Measurements from ENCODE around the gene KATNBL1. TPM values are rescaled to one million over a fixed set of nuclear protein-coding genes. Genes with fewer than 3 reads are reported as not detected.

Gene KATNBL1
- total RNA-seq, 1 experiment from 2014 or later, result 25.9 TPM

- Histone ChIP-seq H3K36me3 (ENCODE audit: control insufficient read depth, insufficient read depth, low read length) (no peaks in the 10 kb centered on the region), H3K4me3 (ENCODE audit: low read depth, low read length) (no peak overlapping the region), H3K27me3 (replicated peaks; ENCODE audit: control insufficient read depth, insufficient read depth, low read length) (no peaks in the 10 kb centered on the region), H3K9me3 (no peaks in the 10 kb centered on the region), H3K4me1 (no peaks in the 10 kb centered on the region)
- intact Hi-C loops (cut with micrococcal nuclease; ENCODE audit: unreplicated experiment), result no loop called here
- Mint-ChIP-seq H3K27ac (ENCODE audit: unreplicated experiment) (no peak overlapping the region), H3K36me3 (ENCODE audit: insufficient read depth, unreplicated experiment) (no peaks in the 10 kb centered on the region), H3K4me3 (ENCODE audit: unreplicated experiment) (no peak overlapping the region), H3K4me1 (ENCODE audit: low read depth, unreplicated experiment) (peaks cover 1% of the 10 kb centered on the region), H3K9me3 (ENCODE audit: unreplicated experiment) (no peaks in the 10 kb centered on the region), H3K27me3 (ENCODE audit: insufficient read depth, unreplicated experiment) (no peaks in the 10 kb centered on the region)
- DNase-seq, result no peak
- POLR2A ChIA-PET, result no interaction called here
- no peak for TF ChIP-seq CTCF (IDR thresholded peaks at IDR 0.05; ENCODE audit: insufficient read depth in 1 of 2, low read depth in 1 of 2, low read length in 1 of 2, severe bottlenecking in 1 of 2, unreplicated experiment in 1 of 2)
- CTCF ChIA-PET, result no interaction called here
- no TSS peak for BruUV-seq (replicated peaks)
Observed at GRCh38 chr15:34116620-34117019, 93.3 kb downstream of the KATNBL1 start.

GRCh38 chr15:34114739-34115138 is 95.2 kb downstream of the KATNBL1 start:
- H3K27me3 ChIP-seq (replicated peaks; ENCODE audit: control insufficient read depth, insufficient read depth, low read length), result no peaks in the 10 kb centered on the region
- ChIA-PET CTCF (no interaction called here), POLR2A (no interaction called here)
- no peaks in the 10 kb centered on the region for H3K4me1 Mint-ChIP-seq (ENCODE audit: low read depth, unreplicated experiment)
- TF ChIP-seq CTCF (IDR thresholded peaks at IDR 0.05; ENCODE audit: insufficient read depth in 1 of 2, low read depth in 1 of 2, low read length in 1 of 2, severe bottlenecking in 1 of 2, unreplicated experiment in 1 of 2), result no peak
- no peak overlapping the region for H3K4me3 Mint-ChIP-seq (ENCODE audit: unreplicated experiment)
- no peaks in the 10 kb centered on the region for H3K36me3 ChIP-seq (ENCODE audit: control insufficient read depth, insufficient read depth, low read length)
- H3K9me3 Mint-ChIP-seq (ENCODE audit: unreplicated experiment), result no peaks in the 10 kb centered on the region
- H3K27ac Mint-ChIP-seq (ENCODE audit: unreplicated experiment), result no peak overlapping the region
- no peaks in the 10 kb centered on the region for H3K9me3 ChIP-seq
- no peaks in the 10 kb centered on the region for H3K36me3 Mint-ChIP-seq (ENCODE audit: insufficient read depth, unreplicated experiment)
- H3K4me3 ChIP-seq (ENCODE audit: low read depth, low read length), result no peak overlapping the region
- DNase-seq, result no peak
- intact Hi-C loops (cut with micrococcal nuclease; ENCODE audit: unreplicated experiment), result no loop called here
- H3K27me3 Mint-ChIP-seq (ENCODE audit: insufficient read depth, unreplicated experiment), result no peaks in the 10 kb centered on the region
- no peaks in the 10 kb centered on the region for H3K4me1 ChIP-seq
- no TSS peak for BruUV-seq (replicated peaks)

- H3K27me3 ChIP-seq (replicated peaks; ENCODE audit: control insufficient read depth, insufficient read depth, low read length), result no peaks in the 10 kb centered on the region
- no peak overlapping the region for H3K4me3 ChIP-seq (ENCODE audit: low read depth, low read length)
- H3K4me1 Mint-ChIP-seq (ENCODE audit: low read depth, unreplicated experiment), result no peaks in the 10 kb centered on the region
- intact Hi-C loops (cut with micrococcal nuclease; ENCODE audit: unreplicated experiment), result no loop called here
- H3K36me3 Mint-ChIP-seq (ENCODE audit: insufficient read depth, unreplicated experiment), result no peaks in the 10 kb centered on the region
- CTCF ChIA-PET, result no interaction called here
- H3K9me3 ChIP-seq, result no peaks in the 10 kb centered on the region
- H3K36me3 ChIP-seq (ENCODE audit: control insufficient read depth, insufficient read depth, low read length), result no peaks in the 10 kb centered on the region
- no peaks in the 10 kb centered on the region for H3K4me1 ChIP-seq
- no peak for DNase-seq
- no peaks in the 10 kb centered on the region for H3K27me3 Mint-ChIP-seq (ENCODE audit: insufficient read depth, unreplicated experiment)
- BruUV-seq (replicated peaks), result no TSS peak
- no peaks in the 10 kb centered on the region for H3K9me3 Mint-ChIP-seq (ENCODE audit: unreplicated experiment)
- H3K27ac Mint-ChIP-seq (ENCODE audit: unreplicated experiment), result no peak overlapping the region
- no peak for TF ChIP-seq CTCF (IDR thresholded peaks at IDR 0.05; ENCODE audit: insufficient read depth in 1 of 2, low read depth in 1 of 2, low read length in 1 of 2, severe bottlenecking in 1 of 2, unreplicated experiment in 1 of 2)
- no peak overlapping the region for H3K4me3 Mint-ChIP-seq (ENCODE audit: unreplicated experiment)
- POLR2A ChIA-PET, result no interaction called here
Observed at GRCh38 chr15:34114215-34114614, 95.7 kb downstream of the KATNBL1 start.

All from Caco-2 (cell line).